ENCODE results near the gene TOR1AIP2.

GRCh38 chr1:179866616-179867015 is 11.0 kb downstream of the TOR1AIP2 start:
- no peak for TF ChIP-seq POLR2A (IDR thresholded peaks at IDR 0.05)
- TF ChIP-seq CTCF (IDR thresholded peaks at IDR 0.05) = no peak
- no peak for TF ChIP-seq EP300 (IDR thresholded peaks at IDR 0.05)

Measured in gastroesophageal sphincter (tissue), 3 donors.